Left ventricle myocardium inferior (tissue), 1 donor: ENCODE data around the gene VWA1. TPM values are rescaled to one million over a fixed set of nuclear protein-coding genes. Genes with fewer than 3 reads are reported as not detected.
"Not testable (repeated sequence)": the region's sequence is repeated elsewhere in the genome, so short reads cannot be mapped to it uniquely, and the experiment has no call there.

Experiments
- DNase-seq: peaks from one replicate; pipeline ENCODE4 v3.0.0-alpha.2; 2020
- H3K27ac ChIP-seq: fragments of 200-600 bp; replicated peaks from 2 replicates; pipeline ENCODE4 v1.8.0; 2021
- H3K27me3 ChIP-seq: fragments of 200-600 bp; 2 replicates; pipeline ENCODE4 v1.8.0; 2021; ENCODE audit warnings: low read depth
- H3K36me3 ChIP-seq: fragments of 200-600 bp; 2 replicates; pipeline ENCODE4 v1.8.0; 2021
- H3K4me1 ChIP-seq: fragments of 200-600 bp; 2 replicates; pipeline ENCODE4 v1.8.0; 2021
- H3K4me3 ChIP-seq: fragments of 200-600 bp; 2 replicates; pipeline ENCODE4 v1.8.0; 2021; ENCODE audit warnings: mild to moderate bottlenecking, moderate library complexity
- H3K9me3 ChIP-seq: fragments of 200-600 bp; replicated peaks from 2 replicates; pipeline ENCODE4 v1.8.0; 2021
- intact Hi-C: fragments of 100-400 bp; cut with micrococcal nuclease; formaldehyde crosslinking; loops from one replicate; pipeline ENCODE4 v1.11.0; 2022
- total RNA-seq: library from RNA; stranded (reverse); fragmentation: NEBNext Ultra II Directional; extraction: Animal tissue kit (Norgen Biotek cat#: 25700); gene quantifications from one replicate; pipeline ENCODE4 v1.2.1, GENCODE V29; 2021
- TF ChIP-seq, protein P1 (sequence below): fragments of 200-600 bp; IDR thresholded peaks from 2 replicates; pipeline ENCODE4 v1.8.0; 2021; ENCODE audit warnings: antibody characterized with exemption, mild to moderate bottlenecking, borderline replicate concordance
- donor health status: DM: no; HTN: yes; CAD: no; lungs with severe emphysema.

Gene VWA1
- total RNA-seq, 1 donor from 2014 or later, result 13.7 TPM

DNA sequence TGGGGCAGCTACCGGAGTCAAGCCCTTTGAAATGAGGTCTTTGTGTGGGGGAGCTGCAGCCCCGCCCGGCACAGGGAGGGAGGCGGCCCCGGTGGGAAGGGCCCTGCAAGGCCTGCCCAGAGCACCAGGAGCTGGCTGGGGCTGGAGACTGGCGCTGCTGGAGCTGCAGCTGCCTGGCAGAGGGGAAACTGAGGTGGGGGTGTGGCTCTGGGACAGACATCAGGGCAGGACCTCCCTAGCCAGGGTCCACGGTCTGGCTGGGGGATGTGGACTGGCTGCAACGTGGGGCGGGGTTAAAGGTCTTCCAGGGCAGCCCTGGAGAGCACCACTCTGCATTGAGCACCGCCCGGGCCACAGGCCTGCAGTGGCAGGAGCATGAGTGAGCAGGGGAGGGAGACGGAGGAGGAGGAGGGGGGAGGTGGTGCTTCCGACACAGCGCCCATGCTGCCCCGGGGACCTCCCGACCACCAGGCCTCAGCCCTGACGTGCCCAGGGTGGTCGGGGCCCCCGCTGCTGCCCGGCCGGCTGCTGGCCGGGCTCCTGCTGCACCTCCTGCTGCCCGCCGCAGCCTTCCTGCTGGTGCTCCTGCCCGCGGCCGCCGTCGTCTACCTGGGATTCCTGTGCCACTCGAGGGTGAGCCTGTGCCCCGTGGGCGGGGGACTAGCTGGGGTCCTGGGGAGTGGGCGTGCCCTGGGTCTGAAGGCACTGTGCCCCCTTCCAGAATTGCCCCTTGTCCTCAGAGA, 9.6 kb upstream of the VWA1 start:
- no peak overlapping the region for H3K4me3 ChIP-seq
- no peaks in the 10 kb centered on the region for H3K36me3 ChIP-seq
- no peaks in the 10 kb centered on the region for H3K9me3 ChIP-seq
- peaks cover 33% of the 10 kb centered on the region for H3K4me1 ChIP-seq
- H3K27me3 ChIP-seq, result peaks cover 24% of the 10 kb centered on the region
- intact Hi-C loops, result no loop called here
- H3K27ac ChIP-seq, result no peak overlapping the region
- TF ChIP-seq, protein P1, sequence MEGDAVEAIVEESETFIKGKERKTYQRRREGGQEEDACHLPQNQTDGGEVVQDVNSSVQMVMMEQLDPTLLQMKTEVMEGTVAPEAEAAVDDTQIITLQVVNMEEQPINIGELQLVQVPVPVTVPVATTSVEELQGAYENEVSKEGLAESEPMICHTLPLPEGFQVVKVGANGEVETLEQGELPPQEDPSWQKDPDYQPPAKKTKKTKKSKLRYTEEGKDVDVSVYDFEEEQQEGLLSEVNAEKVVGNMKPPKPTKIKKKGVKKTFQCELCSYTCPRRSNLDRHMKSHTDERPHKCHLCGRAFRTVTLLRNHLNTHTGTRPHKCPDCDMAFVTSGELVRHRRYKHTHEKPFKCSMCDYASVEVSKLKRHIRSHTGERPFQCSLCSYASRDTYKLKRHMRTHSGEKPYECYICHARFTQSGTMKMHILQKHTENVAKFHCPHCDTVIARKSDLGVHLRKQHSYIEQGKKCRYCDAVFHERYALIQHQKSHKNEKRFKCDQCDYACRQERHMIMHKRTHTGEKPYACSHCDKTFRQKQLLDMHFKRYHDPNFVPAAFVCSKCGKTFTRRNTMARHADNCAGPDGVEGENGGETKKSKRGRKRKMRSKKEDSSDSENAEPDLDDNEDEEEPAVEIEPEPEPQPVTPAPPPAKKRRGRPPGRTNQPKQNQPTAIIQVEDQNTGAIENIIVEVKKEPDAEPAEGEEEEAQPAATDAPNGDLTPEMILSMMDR, result no peak
- no peak for DNase-seq

DNA sequence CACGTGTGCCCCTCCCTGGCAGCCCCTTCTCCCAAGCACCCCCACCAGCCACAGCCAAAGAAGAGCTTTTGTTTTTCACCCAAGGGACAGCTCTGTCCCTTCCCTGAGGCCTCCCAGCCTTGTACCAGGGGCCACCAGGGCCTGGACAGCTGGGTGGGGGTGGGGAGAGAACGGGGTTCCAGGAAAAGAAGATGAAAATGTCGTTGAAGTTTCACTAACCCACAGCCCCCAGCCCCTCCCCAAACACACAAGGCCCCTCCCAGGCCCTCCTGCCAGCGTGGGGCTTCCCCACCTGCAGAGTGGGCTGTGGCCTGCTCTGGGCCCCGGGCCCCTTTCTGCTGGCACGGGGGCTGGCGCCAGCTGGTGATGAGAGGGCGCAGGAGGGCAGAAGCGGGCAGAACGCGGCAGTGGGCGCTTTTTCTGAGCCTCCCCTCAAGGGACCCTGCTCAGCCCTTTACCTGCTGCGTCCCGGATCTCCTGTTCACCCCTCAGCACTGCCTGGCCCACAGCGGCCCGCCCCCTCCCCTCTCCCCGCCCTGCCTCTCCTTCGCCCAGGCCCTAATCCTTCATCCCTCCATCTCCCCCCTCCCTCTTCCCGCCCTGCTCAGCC, 8.9 kb upstream of the VWA1 start:
- DNase-seq, result no peak
- Histone ChIP-seq H3K27ac (no peak overlapping the region), H3K9me3 (no peaks in the 10 kb centered on the region), H3K4me1 (peaks cover 36% of the 10 kb centered on the region), H3K36me3 (no peaks in the 10 kb centered on the region), H3K4me3 (no peak overlapping the region), H3K27me3 (peaks cover 24% of the 10 kb centered on the region)
- TF ChIP-seq, protein P1, result no peak
- intact Hi-C loops, result no loop called here

DNA sequence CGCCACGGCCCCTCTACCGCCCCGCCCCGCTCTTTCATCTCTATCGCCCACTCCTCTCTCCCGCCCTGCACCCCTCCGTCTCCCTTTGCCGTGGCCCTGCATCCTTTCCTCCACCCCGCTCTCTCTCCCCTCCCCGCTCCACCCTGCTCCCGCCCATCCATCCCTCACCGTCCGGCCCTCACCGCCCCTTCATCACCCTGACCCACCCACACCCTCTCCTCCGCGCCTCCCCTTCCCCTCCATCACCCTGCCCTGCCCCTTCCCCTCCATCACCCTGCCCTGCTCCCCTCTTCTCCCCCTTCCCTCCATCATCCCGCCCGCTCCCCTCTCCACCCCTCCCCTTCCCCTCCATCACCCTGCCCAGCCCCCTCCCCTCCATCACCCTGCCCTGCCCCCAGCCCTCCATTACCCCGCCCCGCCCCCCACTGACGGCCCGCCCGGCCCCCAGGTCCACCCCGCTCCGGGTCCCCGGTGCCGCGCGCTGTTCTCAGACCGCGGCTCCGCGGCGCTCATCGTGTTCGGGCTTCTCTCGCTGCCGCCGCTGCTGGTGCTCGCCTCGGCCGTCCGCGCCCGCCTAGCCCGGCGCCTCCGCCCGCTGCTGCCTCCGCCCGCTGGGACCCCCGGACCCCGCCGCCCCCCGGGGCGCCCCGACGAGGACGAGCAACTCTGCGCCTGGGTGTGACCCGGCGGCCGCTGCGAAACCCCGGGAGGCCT, 8.2 kb upstream of the VWA1 start:
- peak overlapping the region; percentile 66 for H3K27ac ChIP-seq
- DNase-seq, result no peak
- intact Hi-C loops, result no loop called here
- no peaks in the 10 kb centered on the region for H3K36me3 ChIP-seq
- peak overlapping the region; percentile 66 for H3K4me3 ChIP-seq
- H3K4me1 ChIP-seq, result peaks cover 42% of the 10 kb centered on the region
- H3K9me3 ChIP-seq, result no peaks in the 10 kb centered on the region
- H3K27me3 ChIP-seq, result peaks cover 27% of the 10 kb centered on the region
- TF ChIP-seq, protein P1, result no peak

DNA sequence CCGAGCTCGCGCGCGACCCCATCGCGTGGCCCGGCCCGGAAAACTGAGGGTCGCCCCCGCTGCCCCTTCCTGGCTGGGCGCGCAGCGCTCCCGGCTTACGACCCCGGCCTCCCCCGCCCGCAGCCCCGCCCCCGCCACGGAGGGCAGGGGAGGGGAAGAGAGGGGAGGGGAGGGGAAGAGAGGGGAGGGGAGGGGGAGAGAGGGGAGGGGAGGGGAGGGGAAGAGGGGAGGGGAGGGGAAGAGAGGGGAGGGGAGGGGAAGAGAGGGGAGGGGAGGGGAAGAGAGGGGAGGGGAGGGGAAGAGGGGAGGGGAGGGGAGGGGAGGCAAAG, 7.7 kb upstream of the VWA1 start:
- TF ChIP-seq, protein P1, result no peak
- no peak for DNase-seq
- Histone ChIP-seq H3K9me3 (no peaks in the 10 kb centered on the region), H3K27ac (peak overlapping the region; percentile 66), H3K27me3 (peaks cover 32% of the 10 kb centered on the region), H3K36me3 (no peaks in the 10 kb centered on the region), H3K4me3 (peak overlapping the region; percentile 66), H3K4me1 (peaks cover 48% of the 10 kb centered on the region)
- intact Hi-C loops, result no loop called here

DNA sequence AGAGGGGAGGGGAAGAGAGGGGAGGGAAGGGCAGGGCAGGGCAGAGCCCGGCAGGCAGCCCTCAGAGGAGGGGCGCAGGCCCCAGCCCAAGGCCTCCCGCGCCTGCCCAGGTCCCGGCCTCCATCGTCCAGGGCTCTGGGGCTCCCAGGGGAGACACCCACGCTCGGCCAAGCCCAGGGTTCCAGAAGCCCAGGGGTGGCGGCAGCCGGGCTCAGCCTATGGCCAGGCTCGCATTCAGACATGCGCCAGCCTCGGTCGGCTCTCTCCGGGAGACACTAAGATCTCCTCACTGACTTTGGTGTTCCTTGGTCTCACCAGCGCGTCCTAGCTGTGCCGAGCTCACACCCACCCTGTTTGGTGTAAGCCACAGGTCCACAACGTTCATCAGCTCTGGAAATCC, 7.3 kb upstream of the VWA1 start:
- peaks cover 51% of the 10 kb centered on the region for H3K4me1 ChIP-seq
- DNase-seq, result no peak
- H3K27me3 ChIP-seq, result peaks cover 33% of the 10 kb centered on the region
- no peaks in the 10 kb centered on the region for H3K9me3 ChIP-seq
- peak overlapping the region; percentile 97 for H3K27ac ChIP-seq
- intact Hi-C loops, result no loop called here
- no peak overlapping the region for H3K4me3 ChIP-seq
- TF ChIP-seq, protein P1, result no peak
- no peaks in the 10 kb centered on the region for H3K36me3 ChIP-seq

DNA sequence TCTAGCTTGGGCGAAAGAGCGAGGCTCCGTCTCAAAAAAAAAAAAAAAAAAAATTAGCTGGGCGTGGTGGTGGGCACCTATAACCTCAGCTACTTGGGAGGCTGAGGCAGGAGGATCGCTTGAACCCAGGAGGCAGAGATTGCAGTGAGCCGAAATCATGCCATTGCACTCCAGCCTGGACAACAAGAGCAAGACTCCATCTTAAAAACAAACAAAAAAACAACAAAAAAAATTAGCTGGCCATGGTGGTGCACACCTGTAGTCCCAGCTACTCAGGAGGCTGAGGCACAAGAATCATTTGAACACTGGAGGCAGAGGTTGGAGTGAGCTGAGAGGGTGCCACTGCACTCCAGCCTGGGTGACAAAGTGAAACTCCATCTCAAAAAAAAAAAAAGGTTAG, 6.5 kb upstream of the VWA1 start:
- peaks cover 59% of the 10 kb centered on the region for H3K4me1 ChIP-seq
- DNase-seq, H3K9me3 ChIP-seq, intact Hi-C loops, H3K4me3 ChIP-seq, H3K36me3 ChIP-seq: not testable (repeated sequence)
- peak overlapping the region; percentile 97 for H3K27ac ChIP-seq
- peaks cover 40% of the 10 kb centered on the region for H3K27me3 ChIP-seq
